Measurements from ENCODE around the gene FASLG. TPM values are rescaled to one million over a fixed set of nuclear protein-coding genes. Genes with fewer than 3 reads are reported as not detected.

Gene FASLG
- total RNA-seq, 2 donors from 2014 or later: not detected

GRCh38 chr1:172647110-172647564 lies 11.8 kb upstream of the FASLG start:
- intact Hi-C loops (cut with DNase I): no loop called here

DNA sequence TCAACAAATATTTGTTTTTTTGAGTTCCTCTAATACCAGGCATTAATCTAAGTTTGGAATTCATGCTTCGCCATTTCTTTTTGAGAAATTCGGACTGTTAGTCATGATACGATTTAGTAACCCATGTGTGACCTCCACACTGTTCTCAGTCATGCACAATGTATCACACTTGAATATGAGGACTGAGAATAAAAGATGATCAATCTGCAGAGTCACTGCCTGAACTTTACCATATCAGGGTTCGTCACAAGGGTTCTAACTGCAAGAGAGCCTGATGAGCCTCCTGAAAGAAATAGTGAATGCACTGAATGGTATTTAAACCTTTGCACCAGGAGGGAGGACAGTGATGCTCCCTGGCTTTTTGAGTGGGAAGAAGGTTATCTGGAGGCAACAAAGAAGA lies 10.9 kb upstream of the FASLG start:
- no peak for DNase-seq
- 83 to 85% methylated on average over 4 of the region's 4 CpGs for WGBS, 2 donors
- intact Hi-C loops (cut with DNase I): no loop called here
- TF ChIP-seq POLR2A (IDR thresholded peaks at IDR 0.05): no peak
- TF ChIP-seq, protein P1, sequence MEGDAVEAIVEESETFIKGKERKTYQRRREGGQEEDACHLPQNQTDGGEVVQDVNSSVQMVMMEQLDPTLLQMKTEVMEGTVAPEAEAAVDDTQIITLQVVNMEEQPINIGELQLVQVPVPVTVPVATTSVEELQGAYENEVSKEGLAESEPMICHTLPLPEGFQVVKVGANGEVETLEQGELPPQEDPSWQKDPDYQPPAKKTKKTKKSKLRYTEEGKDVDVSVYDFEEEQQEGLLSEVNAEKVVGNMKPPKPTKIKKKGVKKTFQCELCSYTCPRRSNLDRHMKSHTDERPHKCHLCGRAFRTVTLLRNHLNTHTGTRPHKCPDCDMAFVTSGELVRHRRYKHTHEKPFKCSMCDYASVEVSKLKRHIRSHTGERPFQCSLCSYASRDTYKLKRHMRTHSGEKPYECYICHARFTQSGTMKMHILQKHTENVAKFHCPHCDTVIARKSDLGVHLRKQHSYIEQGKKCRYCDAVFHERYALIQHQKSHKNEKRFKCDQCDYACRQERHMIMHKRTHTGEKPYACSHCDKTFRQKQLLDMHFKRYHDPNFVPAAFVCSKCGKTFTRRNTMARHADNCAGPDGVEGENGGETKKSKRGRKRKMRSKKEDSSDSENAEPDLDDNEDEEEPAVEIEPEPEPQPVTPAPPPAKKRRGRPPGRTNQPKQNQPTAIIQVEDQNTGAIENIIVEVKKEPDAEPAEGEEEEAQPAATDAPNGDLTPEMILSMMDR (IDR thresholded peaks at IDR 0.05): no peak
- no peaks in the 10 kb centered on the region for H3K27me3 ChIP-seq
- no peak for ATAC-seq
- H3K9me3 ChIP-seq: no peaks in the 10 kb centered on the region
- no peak overlapping the region for H3K27ac ChIP-seq
- H3K4me1 ChIP-seq: no peaks in the 10 kb centered on the region
- H3K4me3 ChIP-seq: no peak overlapping the region
- no peaks in the 10 kb centered on the region for H3K36me3 ChIP-seq (replicated peaks in 1 of 2; ENCODE audit: insufficient read depth in 1 of 2, low read depth in 2 of 2)

More at GRCh38 chr1:172647110-172647564, 11.8 kb upstream of the FASLG start:
- H3K36me3 ChIP-seq (replicated peaks in 1 of 2; ENCODE audit: insufficient read depth in 1 of 2, low read depth in 2 of 2): no peaks in the 10 kb centered on the region
- H3K27ac ChIP-seq: no peak overlapping the region
- H3K4me3 ChIP-seq: no peak overlapping the region
- TF ChIP-seq POLR2A (IDR thresholded peaks at IDR 0.05): no peak
- TF ChIP-seq, protein P1 (IDR thresholded peaks at IDR 0.05): no peak
- no peaks in the 10 kb centered on the region for H3K9me3 ChIP-seq
- DNase-seq (no peak), ATAC-seq (no peak)
- H3K4me1 ChIP-seq: no peaks in the 10 kb centered on the region
- no peaks in the 10 kb centered on the region for H3K27me3 ChIP-seq
- 67% methylated on average over 8 of the region's 8 CpGs for WGBS, 2 donors

GRCh38 chr1:172650474-172651193 lies 8.3 kb upstream of the FASLG start:
- H3K4me1 ChIP-seq: no peaks in the 10 kb centered on the region
- no peaks in the 10 kb centered on the region for H3K36me3 ChIP-seq (replicated peaks in 1 of 2; ENCODE audit: insufficient read depth in 1 of 2, low read depth in 2 of 2)
- no peaks in the 10 kb centered on the region for H3K9me3 ChIP-seq
- ATAC-seq (no peak), DNase-seq (no peak)
- intact Hi-C loops (cut with DNase I): no loop called here
- 75 to 82% methylated on average over 2 of the region's 2 CpGs for WGBS, 2 donors
- H3K27ac ChIP-seq: no peak overlapping the region
- no peaks in the 10 kb centered on the region for H3K27me3 ChIP-seq
- TF ChIP-seq POLR2A (IDR thresholded peaks at IDR 0.05): no peak
- TF ChIP-seq, protein P1 (IDR thresholded peaks at IDR 0.05): no peak
- H3K4me3 ChIP-seq: no peak overlapping the region

DNA sequence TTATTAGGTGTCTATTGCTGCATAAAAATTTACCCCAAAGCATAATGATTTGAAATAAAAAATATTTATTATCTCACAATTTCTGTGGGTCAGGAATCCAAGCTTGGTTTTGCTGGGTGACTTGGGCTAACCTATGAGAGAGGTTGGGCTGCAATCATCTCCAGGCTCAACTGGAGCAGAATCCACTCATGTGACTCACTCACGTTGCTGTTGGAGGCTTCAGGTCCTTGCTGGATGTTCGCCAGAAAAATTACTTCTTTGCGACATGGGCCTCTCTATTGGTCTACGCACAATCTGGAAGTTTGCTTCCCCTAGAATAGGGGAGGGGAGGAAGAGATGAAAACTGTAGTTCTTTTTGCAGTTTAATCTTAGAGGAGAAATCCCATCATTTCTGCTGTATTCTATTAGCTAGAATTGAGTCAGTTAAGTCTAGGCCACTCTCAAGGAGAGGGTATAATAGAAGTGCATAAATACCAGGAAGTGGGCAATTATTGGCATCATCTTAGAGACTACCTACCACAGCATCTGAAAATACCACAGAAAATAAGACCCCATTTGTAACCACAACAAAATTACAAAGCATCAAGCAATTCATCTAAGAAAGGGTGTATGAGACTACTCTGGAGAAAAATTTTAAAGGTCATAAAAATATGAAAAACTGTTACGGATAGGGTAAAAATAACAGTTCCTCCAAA lies 5.7 kb upstream of the FASLG start:
- intact Hi-C loops (cut with DNase I): no loop called here
- H3K4me1 ChIP-seq: no peaks in the 10 kb centered on the region
- no peaks in the 10 kb centered on the region for H3K27me3 ChIP-seq
- H3K27ac ChIP-seq: no peak overlapping the region
- H3K4me3 ChIP-seq: no peak overlapping the region
- no peaks in the 10 kb centered on the region for H3K9me3 ChIP-seq
- no peaks in the 10 kb centered on the region for H3K36me3 ChIP-seq (replicated peaks in 1 of 2; ENCODE audit: insufficient read depth in 1 of 2, low read depth in 2 of 2)
- 28 to 67% methylated on average over 5 of the region's 5 CpGs for WGBS, 2 donors
- ATAC-seq (no peak), DNase-seq (no peak)
- no peak for TF ChIP-seq POLR2A (IDR thresholded peaks at IDR 0.05)

GRCh38 chr1:172654535-172654934 lies 4.4 kb upstream of the FASLG start:
- WGBS, 2 donors: 77 to 93% methylated on average over 2 of the region's 2 CpGs

More at GRCh38 chr1:172654535-172654934, 4.4 kb upstream of the FASLG start:
- Histone ChIP-seq H3K27ac (no peak overlapping the region), H3K36me3 (replicated peaks in 1 of 2; ENCODE audit: insufficient read depth in 1 of 2, low read depth in 2 of 2) (no peaks in the 10 kb centered on the region), H3K4me1 (no peaks in the 10 kb centered on the region), H3K9me3 (no peaks in the 10 kb centered on the region), H3K4me3 (no peak overlapping the region), H3K27me3 (no peaks in the 10 kb centered on the region)
- DNase-seq (no peak), ATAC-seq (no peak)
- intact Hi-C loops (cut with DNase I): no loop called here
- TF ChIP-seq POLR2A (IDR thresholded peaks at IDR 0.05): no peak
- TF ChIP-seq, protein P1 (IDR thresholded peaks at IDR 0.05): no peak

Data from body of pancreas (tissue), 4 donors.